Activated CD8-positive, alpha-beta T cell treated with anti-CD3 and anti-CD28 coated beads for 36 hours (primary cell): Measurements from ENCODE around the gene SURF2. TPM values are rescaled to one million over a fixed set of nuclear protein-coding genes. Genes with fewer than 3 reads are reported as not detected.
"Not testable (repeated sequence)": the region's sequence is repeated elsewhere in the genome, so short reads cannot be mapped to it uniquely, and the experiment has no call there.

Experiments
- ATAC-seq: fragments of 200-7000 bp; cut with Tn5 transposase; one replicate; pipeline ENCODE4 v1.10.0; 2021; ENCODE audit warnings: mild to moderate bottlenecking, moderate library complexity
- CTCF ChIA-PET: fragments of 350-600 bp; sonication (Branson Sonifier 250); formaldehyde crosslinking; loops from one replicate; lab custom pipeline; 2021; ENCODE audit warnings: antibody characterized with exemption; lab: Charles Lee
- POLR2A ChIA-PET: fragments of 350-600 bp; sonication (Branson Sonifier 250); formaldehyde crosslinking; loops from one replicate; lab custom pipeline; 2021; ENCODE audit warnings: antibody characterized with exemption; lab: Charles Lee
- DNase-seq: peaks from one replicate; pipeline ENCODE4 v3.0.0-alpha.2; 2020
- H3K27ac Mint-ChIP-seq: one replicate; pipeline ENCODE4 v1.8.0; 2021; ENCODE audit warnings: mild to moderate bottlenecking, mixed read lengths
- H3K27me3 Mint-ChIP-seq: one replicate; pipeline ENCODE4 v1.8.0; 2021; ENCODE audit warnings: mixed read lengths
- H3K36me3 Mint-ChIP-seq: one replicate; pipeline ENCODE4 v1.8.0; 2021; ENCODE audit warnings: low read depth, mixed read lengths
- H3K4me1 Mint-ChIP-seq: one replicate; pipeline ENCODE4 v1.8.0; 2021; ENCODE audit warnings: low read depth, mixed read lengths
- H3K4me3 Mint-ChIP-seq: one replicate; pipeline ENCODE4 v1.8.0; 2021; ENCODE audit warnings: mild to moderate bottlenecking, moderate library complexity, mixed read lengths
- H3K9me3 Mint-ChIP-seq: one replicate; pipeline ENCODE4 v1.8.0; 2021; ENCODE audit warnings: mixed read lengths
- CTCF ChIP-seq: fragments of 200-600 bp; IDR thresholded peaks from one replicate; pipeline ENCODE4 v1.8.0; 2022; ENCODE audit warnings: antibody characterized with exemption, mild to moderate bottlenecking
- intact Hi-C: fragments of 100-400 bp; cut with micrococcal nuclease; formaldehyde crosslinking; loops from one replicate; pipeline ENCODE4 v1.10.0; 2022
- total RNA-seq, 2 experiments: library from RNA; stranded (reverse); gene quantifications; one replicate each; pipeline ENCODE4 v1.2.3, GENCODE V29; 2021

Gene SURF2
- total RNA-seq, 2 experiments from 2014 or later, result 14.6 to 21.5 TPM

GRCh38 chr9:133327834-133328484 lies 28.4 kb upstream of the SURF2 start:
- POLR2A ChIA-PET, result no interaction called here
- DNase-seq, result no peak

GRCh38 chr9:133329306-133330156 lies 26.8 kb upstream of the SURF2 start:
- ChIA-PET POLR2A (interaction anchor here (1.2 to 1.6 kb wide), 5 partner anchors 19 to 47 kb away, joined by 3 to 11 read pairs (median 3); partner anchors contain the start of genes MED22, RPL7A and STKLD1), CTCF (interaction anchor here (0.7 to 2.6 kb wide), 12 partner anchors 8 to 148 kb away, joined by 3 to 29 read pairs (median 5); partner anchors contain the start of genes MED22 and RPL7A)
- intact Hi-C loops, result loop anchor here (5.0 kb wide), 1 partner anchor 142 kb away; no protein-coding TSS in a partner anchor
- H3K27me3 Mint-ChIP-seq, DNase-seq, H3K27ac Mint-ChIP-seq, H3K9me3 Mint-ChIP-seq, H3K4me3 Mint-ChIP-seq, ATAC-seq: not testable (repeated sequence)
- Mint-ChIP-seq H3K4me1 (peaks cover 24% of the 10 kb centered on the region), H3K36me3 (peaks cover 38% of the 10 kb centered on the region)
- TF ChIP-seq CTCF, result peak; percentile 65

More at GRCh38 chr9:133327834-133328484, 28.4 kb upstream of the SURF2 start:
- Mint-ChIP-seq H3K4me1 (peaks cover 12% of the 10 kb centered on the region), H3K9me3 (no peaks in the 10 kb centered on the region), H3K4me3 (no peak overlapping the region), H3K36me3 (peaks cover 25% of the 10 kb centered on the region), H3K27me3 (no peaks in the 10 kb centered on the region), H3K27ac (no peak overlapping the region)
- intact Hi-C loops, result loop anchor here (5.0 kb wide), 1 partner anchor 141 kb away; no protein-coding TSS in a partner anchor
- CTCF ChIA-PET, result interaction anchor here (1.0 kb wide), 1 partner anchor 142 kb away, joined by 3 read pairs; no protein-coding TSS in a partner anchor
- no peak for TF ChIP-seq CTCF
- ATAC-seq, result no peak

GRCh38 chr9:133331221-133331620 lies 25.1 kb upstream of the SURF2 start:
- DNase-seq (no peak), ATAC-seq (no peak)
- intact Hi-C loops, result no loop called here
- POLR2A ChIA-PET, result interaction anchor here (1.6 kb wide), 1 partner anchor 22 kb away, joined by 4 read pairs; no protein-coding TSS in a partner anchor
- no peak overlapping the region for H3K4me3 Mint-ChIP-seq
- no peak for TF ChIP-seq CTCF
- CTCF ChIA-PET, result interaction anchor here (1.1 to 2.6 kb wide), 5 partner anchors 12 to 145 kb away, joined by 3 to 29 read pairs (median 9); partner anchors contain the start of genes MED22 and RPL7A
- no peaks in the 10 kb centered on the region for H3K27me3 Mint-ChIP-seq
- peaks cover 53% of the 10 kb centered on the region for H3K36me3 Mint-ChIP-seq
- peak overlapping the region; percentile 31 for H3K27ac Mint-ChIP-seq
- H3K9me3 Mint-ChIP-seq, result no peaks in the 10 kb centered on the region
- H3K4me1 Mint-ChIP-seq, result peaks cover 31% of the 10 kb centered on the region

GRCh38 chr9:133331641-133332380 lies 24.5 kb upstream of the SURF2 start:
- CTCF ChIA-PET, result interaction anchor here (1.0 kb wide), 1 partner anchor 155 kb away, joined by 3 read pairs; no protein-coding TSS in a partner anchor
- Mint-ChIP-seq H3K9me3 (no peaks in the 10 kb centered on the region), H3K36me3 (peaks cover 59% of the 10 kb centered on the region), H3K27ac (no peak overlapping the region), H3K4me1 (peaks cover 34% of the 10 kb centered on the region), H3K27me3 (no peaks in the 10 kb centered on the region), H3K4me3 (no peak overlapping the region)
- intact Hi-C loops, result no loop called here
- TF ChIP-seq CTCF, result no peak
- ATAC-seq (no peak), DNase-seq (no peak)
- POLR2A ChIA-PET, result interaction anchor here (1.3 kb wide), 1 partner anchor 16 kb away, joined by 3 read pairs; the partner anchor contains the start of genes MED22 and RPL7A
